C4-2B (cell line): ENCODE data around the gene UGT1A10.

Experiments
- H3K27ac ChIP-seq: fragments of 450-650 bp; 2 replicates; pipeline ENCODE4 v1.5.1; 2017
- CTCF ChIP-seq: fragments of 450-650 bp; conservative IDR thresholded peaks from 2 replicates; pipeline ENCODE4 v1.5.1; 2017; ENCODE audit warnings: mild to moderate bottlenecking
- ZFX ChIP-seq: fragments of 450-650 bp; IDR thresholded peaks from 2 replicates; pipeline ENCODE4 v1.6.1; 2017

The UGT1A10 gene

DNA sequence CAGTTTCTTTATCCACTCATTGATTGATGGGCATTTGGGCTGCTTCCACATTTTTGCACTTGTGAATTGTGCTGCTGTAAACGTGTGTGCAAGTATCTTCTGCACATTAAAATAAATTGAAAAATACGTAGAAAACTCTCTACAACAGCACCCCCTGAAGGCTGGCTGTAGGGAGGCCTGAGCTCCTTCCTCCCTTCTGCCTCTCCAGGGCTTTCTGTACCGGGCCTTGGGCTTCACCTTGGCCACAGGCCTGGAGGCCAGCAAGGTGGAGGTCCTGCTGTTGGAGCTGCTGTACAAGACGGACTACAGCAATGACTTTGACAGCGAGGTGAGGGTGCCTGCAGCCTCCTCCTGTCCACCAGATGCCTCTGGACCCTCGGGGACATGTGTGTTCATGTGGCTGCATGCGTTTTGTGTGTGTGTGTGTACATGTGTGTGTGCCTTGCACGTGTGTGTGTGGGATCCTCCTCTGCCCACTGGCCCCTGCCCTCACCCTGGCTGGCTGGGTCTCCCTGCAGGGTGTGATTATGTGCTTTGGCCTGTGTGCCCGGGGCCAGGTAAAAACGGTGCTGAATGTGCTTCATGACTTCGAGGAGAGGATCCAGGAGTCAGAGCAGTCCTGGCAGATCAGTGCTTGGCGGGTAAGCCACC, 171.1 kb downstream of the UGT1A10 start:
- TF ChIP-seq CTCF (no peak; the same call in 1 of the 2 replicates), ZFX (no peak)
- no peak overlapping the region for H3K27ac ChIP-seq

DNA sequence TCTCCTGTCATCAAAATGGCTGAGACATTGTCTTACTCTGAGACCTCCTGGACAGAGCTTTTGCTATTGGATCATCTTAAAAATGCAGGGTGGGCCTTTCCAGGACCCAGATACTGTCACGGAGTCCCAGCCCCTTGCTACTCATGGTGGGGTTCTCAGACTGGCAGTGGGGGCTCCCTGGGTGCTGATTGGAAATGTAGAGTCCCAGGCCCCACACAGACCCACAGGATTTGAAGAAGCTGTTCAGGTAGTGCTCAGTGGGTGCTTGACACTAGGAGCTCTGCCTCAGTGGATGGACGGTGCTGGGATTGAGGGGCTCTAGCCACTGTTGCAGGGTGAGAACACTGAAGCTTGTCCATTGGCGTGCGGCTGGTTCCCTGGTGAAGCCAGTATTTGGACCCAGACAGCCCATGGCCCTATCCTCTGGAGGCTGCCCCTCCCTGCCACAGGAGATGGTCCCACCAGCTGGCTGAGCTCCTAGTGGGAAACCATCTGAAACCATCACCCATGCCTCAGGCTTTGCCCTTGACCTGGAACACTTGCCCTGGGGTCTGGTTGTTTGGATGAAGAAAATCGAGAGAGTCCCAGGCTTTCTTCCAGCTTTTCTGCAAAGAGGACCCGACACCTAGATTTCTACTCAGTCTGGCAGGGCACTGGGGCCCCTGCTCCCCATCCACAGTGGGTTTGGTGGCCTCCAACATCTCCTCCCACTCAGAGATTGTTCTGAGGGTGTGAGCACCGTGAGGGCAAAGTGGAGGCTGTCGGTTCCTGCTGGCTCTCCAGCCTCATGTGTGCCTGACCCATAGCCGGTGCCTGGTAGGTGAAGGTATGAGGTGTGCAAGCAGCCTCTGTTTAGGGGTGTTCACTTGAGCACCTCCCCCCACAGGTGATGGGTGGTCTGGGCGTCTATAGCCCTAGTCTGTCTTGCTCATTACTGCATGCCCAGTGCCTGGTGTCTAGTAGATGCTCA, 172.0 kb downstream of the UGT1A10 start:
- no peak overlapping the region for H3K27ac ChIP-seq
- TF ChIP-seq ZFX = no peak
- no peak for TF ChIP-seq CTCF

GRCh38 chr2:233810385-233810784, 174.1 kb downstream of the UGT1A10 start:
- H3K27ac ChIP-seq = no peak overlapping the region
- TF ChIP-seq ZFX (no peak), CTCF (no peak)

DNA sequence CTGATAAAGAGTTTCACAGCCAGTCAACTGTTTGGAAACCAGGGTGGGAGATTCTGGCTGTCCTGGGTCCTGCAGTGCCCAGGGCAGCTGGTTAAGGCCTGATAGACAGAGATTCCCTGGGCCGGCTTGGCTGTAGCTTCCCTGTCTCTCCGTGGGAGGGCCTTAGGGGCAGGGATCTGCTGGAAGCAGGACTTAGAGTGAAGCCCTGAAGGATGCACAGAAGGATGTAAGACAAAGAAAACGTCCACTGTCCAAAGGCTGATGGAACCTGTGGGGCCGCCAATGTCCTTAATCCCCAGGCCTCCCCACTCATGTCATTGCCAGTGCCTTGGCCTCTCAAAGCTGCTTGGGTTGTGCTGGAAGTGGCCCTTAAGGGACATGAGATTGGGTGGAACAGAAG, 174.8 kb downstream of the UGT1A10 start:
- no peak overlapping the region for H3K27ac ChIP-seq
- TF ChIP-seq ZFX = no peak
- no peak for TF ChIP-seq CTCF

DNA sequence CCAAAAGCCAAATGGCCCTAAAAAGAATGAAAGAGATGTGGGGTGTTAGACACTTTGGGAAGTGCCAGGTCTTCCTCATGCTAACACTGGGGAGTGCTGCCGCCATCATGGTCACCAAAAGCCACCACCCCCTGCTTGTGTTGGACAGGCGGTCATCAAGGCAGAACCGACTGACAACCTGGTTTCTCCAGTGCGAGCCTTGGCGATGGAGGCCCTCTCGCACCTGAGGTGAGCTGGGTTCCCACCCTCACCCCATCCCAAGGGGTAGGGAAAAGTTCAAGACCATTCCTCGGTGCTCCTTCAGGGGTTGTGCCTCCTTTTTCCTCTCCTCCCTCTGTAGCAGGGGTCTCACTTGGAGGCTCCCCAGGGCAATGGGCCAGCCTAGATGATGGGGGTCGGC, 175.5 kb downstream of the UGT1A10 start:
- no peak for TF ChIP-seq CTCF
- no peak for TF ChIP-seq ZFX
- no peak overlapping the region for H3K27ac ChIP-seq

DNA sequence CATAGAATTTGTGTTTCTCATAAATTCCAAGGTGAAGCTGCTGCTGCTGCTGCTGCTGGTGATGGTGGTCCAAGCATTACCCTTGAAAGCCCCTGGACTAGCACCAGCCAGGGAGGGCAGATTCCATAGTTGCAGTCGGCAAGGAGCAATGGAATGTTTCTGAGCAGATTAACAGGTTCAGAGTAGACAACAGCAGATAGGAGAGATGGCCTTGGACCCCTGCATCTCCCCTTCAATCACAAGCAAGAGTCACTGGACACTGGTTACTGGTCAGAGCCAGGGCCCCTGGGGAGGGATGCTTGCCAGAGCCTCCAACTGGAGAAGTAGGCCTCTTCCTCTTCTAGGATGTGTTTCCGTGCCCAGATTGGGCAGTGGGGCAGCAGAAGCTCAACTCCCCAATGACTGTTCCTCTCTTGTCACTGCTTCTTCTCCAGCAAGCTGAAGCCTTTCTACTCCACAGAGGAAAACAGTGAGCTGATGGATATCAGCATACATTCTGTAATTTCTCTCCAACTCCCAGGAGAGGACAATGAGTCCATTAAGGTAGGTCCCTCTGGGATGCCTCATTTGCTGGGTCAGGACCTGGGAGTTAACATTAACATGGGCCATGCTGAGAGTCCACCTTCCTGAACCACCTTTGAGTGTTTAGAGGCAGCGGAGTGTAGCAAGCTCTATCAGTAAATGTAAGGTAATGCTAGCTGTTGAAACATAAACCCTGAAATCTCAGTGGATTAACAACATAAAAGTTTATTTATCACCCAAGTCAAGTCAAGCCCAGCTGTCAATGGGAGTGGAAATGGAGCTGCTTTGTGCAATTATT, 177.2 kb downstream of the UGT1A10 start:
- TF ChIP-seq CTCF = no peak
- TF ChIP-seq ZFX = no peak
- H3K27ac ChIP-seq = no peak overlapping the region
